Naive thymus-derived CD4-positive, alpha-beta T cell (primary cell): ENCODE data around the gene EML6. TPM values are rescaled to one million over a fixed set of nuclear protein-coding genes. Genes with fewer than 3 reads are reported as not detected.

Experiments used
- ATAC-seq: fragments of 150-1000 bp; cut with Tn5 transposase; 2 replicates; pipeline ENCODE4 v1.10.0; 2021; ENCODE audit warnings: mild to moderate bottlenecking, moderate library complexity
- CTCF ChIA-PET: fragments of 350-600 bp; sonication (Branson Sonifier 250); formaldehyde crosslinking; loops from one replicate; lab custom pipeline; 2021; ENCODE audit warnings: antibody characterized with exemption; lab: Charles Lee
- POLR2A ChIA-PET: fragments of 350-600 bp; sonication (Branson Sonifier 250); formaldehyde crosslinking; loops from one replicate; lab custom pipeline; 2021; ENCODE audit warnings: antibody characterized with exemption, inconsistent platforms; lab: Charles Lee
- DNase-seq, 9 donors: peaks; one replicate each; pipeline versions ENCODE4 v3.0.0 to v3.0.0-alpha.2; 2020 to 2022; ENCODE audit warnings: mixed read lengths in 1 of 9
- H3K27ac ChIP-seq: one replicate; pipeline ENCODE4 v1.7.0; 2013; ENCODE audit warnings: mild to moderate bottlenecking, low read depth, low read length, moderate library complexity
- H3K27me3 ChIP-seq, 2 donors: one replicate each; pipeline ENCODE4 v1.7.0; 2013; ENCODE audit warnings: low read length in 2 of 2, mild to moderate bottlenecking in 2 of 2, moderate library complexity in 2 of 2; ENCODE audit not compliant: control insufficient read depth in 2 of 2, insufficient read depth in 2 of 2
- H3K36me3 ChIP-seq, 3 experiments: 1 replicate in 2 of 3; 2 replicates in 1 of 3; pipeline ENCODE4 v1.7.0; 2013; ENCODE audit warnings: low read length in 3 of 3, mild to moderate bottlenecking in 3 of 3, moderate library complexity in 1 of 3; ENCODE audit not compliant: insufficient read depth in 3 of 3, control insufficient read depth in 2 of 3
- H3K4me1 ChIP-seq, 2 donors: one replicate each; pipeline ENCODE4 v1.7.0; 2013; ENCODE audit warnings: low read length in 2 of 2, mild to moderate bottlenecking in 2 of 2, moderate library complexity in 1 of 2; ENCODE audit not compliant: control insufficient read depth in 2 of 2, insufficient read depth in 2 of 2
- H3K4me3 ChIP-seq: 2 replicates; pipeline ENCODE4 v1.7.0; 2013; ENCODE audit warnings: mild to moderate bottlenecking, low read length
- H3K9me3 ChIP-seq, 3 experiments: 1 replicate in 2 of 3; 2 replicates in 1 of 3; pipeline ENCODE4 v1.7.0; 2013; ENCODE audit warnings: low read length in 3 of 3; ENCODE audit not compliant: control insufficient read depth in 2 of 3
- H3K27ac Mint-ChIP-seq, 9 donors: one replicate each; pipeline ENCODE4 v1.8.0; 2020 to 2022; ENCODE audit warnings: mixed read lengths in 9 of 9, mild to moderate bottlenecking in 8 of 9, moderate library complexity in 5 of 9, inconsistent platforms in 2 of 9
- H3K27me3 Mint-ChIP-seq, 5 donors: one replicate each; pipeline ENCODE4 v1.8.0; 2021 to 2022; ENCODE audit warnings: mixed read lengths in 5 of 5, mild to moderate bottlenecking in 1 of 5
- H3K36me3 Mint-ChIP-seq, 5 donors: one replicate each; pipeline ENCODE4 v1.8.0; 2020 to 2022; ENCODE audit warnings: mixed read lengths in 5 of 5, mild to moderate bottlenecking in 3 of 5, inconsistent platforms in 1 of 5
- H3K4me1 Mint-ChIP-seq, 7 donors: one replicate each; pipeline ENCODE4 v1.8.0; 2020 to 2022; ENCODE audit warnings: mixed read lengths in 7 of 7, mild to moderate bottlenecking in 3 of 7, inconsistent platforms in 1 of 7
- H3K4me3 Mint-ChIP-seq, 10 donors: one replicate each; pipeline ENCODE4 v1.8.0; 2020 to 2022; ENCODE audit warnings: mild to moderate bottlenecking in 10 of 10, mixed read lengths in 10 of 10, moderate library complexity in 6 of 10, inconsistent platforms in 2 of 10
- H3K9me3 Mint-ChIP-seq, 11 donors: one replicate each; pipeline ENCODE4 v1.8.0; 2020 to 2022; ENCODE audit warnings: mixed read lengths in 11 of 11, mild to moderate bottlenecking in 4 of 11, inconsistent platforms in 1 of 11, moderate library complexity in 1 of 11
- intact Hi-C, 2 donors: fragments of 100-400 bp; cut with micrococcal nuclease; formaldehyde crosslinking; loops; one replicate each; pipeline ENCODE4 v1.15.1; 2023
- polyA plus RNA-seq, 2 donors: library from polyadenylated mRNA; unstranded; fragments of 300-500 nt; fragmentation: Illumina TruSeq; gene quantifications; one replicate each; pipeline ENCODE4 v1.2.3, GENCODE V29; 2021
- total RNA-seq, 6 experiments: library from RNA in 5 of 6; stranded (reverse) in 5 of 6; gene quantifications; 1 replicate in 5 of 6; 2 replicates in 1 of 6; pipeline ENCODE4 v1.2.3 and lab custom pipeline; 2021 to 2026

The EML6 gene
- total and polyA plus RNA-seq, 7 experiments from 2014 or later = 0.32 to 2.5 (median 1.5) TPM; not detected in 2

DNA sequence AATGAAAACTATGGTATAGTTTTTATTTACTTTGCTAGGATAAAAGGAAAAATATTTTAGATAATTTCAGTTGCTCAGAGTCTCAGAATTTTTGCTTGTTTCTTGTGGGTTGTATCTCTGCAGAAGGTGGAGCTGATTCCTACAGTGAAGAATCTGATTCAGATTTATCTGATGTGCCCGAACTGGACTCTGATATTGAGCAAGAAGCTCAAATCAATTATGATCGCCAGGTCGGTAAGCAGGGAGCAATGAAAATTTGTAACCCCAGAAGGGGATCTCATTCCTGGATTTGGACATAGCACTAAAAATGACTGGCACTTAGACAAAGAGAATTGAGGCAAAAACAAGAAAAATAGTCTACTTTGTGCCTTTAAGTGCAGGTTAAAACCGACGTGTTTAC, 140.2 kb downstream of the EML6 start:
- DNase-seq = no peak
- ATAC-seq = no peak
- Histone ChIP-seq H3K4me3 (no peak overlapping the region), H3K27ac (no peak overlapping the region), H3K4me1 (peaks cover 0 to 13% of the 10 kb centered on the region in 2 donors), H3K9me3 (no peaks in the 10 kb centered on the region), H3K36me3 (no peaks in the 10 kb centered on the region), H3K27me3 (no peaks in the 10 kb centered on the region)
- ChIA-PET CTCF (no interaction called here), POLR2A (interaction anchor here (0.6 kb wide), 1 partner anchor 252 kb away, joined by 3 read pairs; no protein-coding TSS in a partner anchor)
- Mint-ChIP-seq H3K9me3 (peaks cover 0 to 11% (median 0%) of the 10 kb centered on the region in 11 donors), H3K4me1 (peaks cover 6 to 20% (median 14%) of the 10 kb centered on the region in 7 donors), H3K4me3 (no peak overlapping the region), H3K27ac (no peak overlapping the region), H3K27me3 (no peaks in the 10 kb centered on the region), H3K36me3 (peaks cover 0 to 4% (median 0%) of the 10 kb centered on the region in 5 donors)
- intact Hi-C loops = no loop called here

DNA sequence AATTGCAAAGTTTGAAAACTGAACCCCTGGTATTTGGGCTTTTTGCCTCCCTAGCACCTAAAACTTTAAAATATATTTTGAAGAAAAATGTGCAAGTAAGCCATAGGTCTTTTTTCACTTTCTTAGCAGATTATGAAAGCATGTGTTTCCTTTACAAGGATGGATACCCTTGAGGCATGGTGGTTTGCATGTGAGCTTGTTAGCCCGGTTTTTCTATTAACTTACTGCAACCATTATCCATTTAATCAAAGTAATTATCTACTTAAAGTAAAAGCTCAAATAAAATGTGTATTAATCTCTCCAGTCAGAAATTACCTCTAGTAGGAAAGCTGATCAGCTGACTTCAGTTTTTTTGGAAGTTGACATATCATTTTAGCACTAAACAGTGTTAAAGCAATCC, 140.6 kb downstream of the EML6 start:
- Histone ChIP-seq H3K4me1 (peaks cover 0 to 13% of the 10 kb centered on the region in 2 donors), H3K36me3 (no peaks in the 10 kb centered on the region), H3K27ac (no peak overlapping the region), H3K9me3 (no peaks in the 10 kb centered on the region), H3K4me3 (no peak overlapping the region), H3K27me3 (no peaks in the 10 kb centered on the region)
- intact Hi-C loops = no loop called here
- ChIA-PET CTCF (no interaction called here), POLR2A (interaction anchor here (0.6 kb wide), 1 partner anchor 252 kb away, joined by 3 read pairs; no protein-coding TSS in a partner anchor)
- no peak for ATAC-seq
- no peak for DNase-seq
- H3K27ac Mint-ChIP-seq = no peak overlapping the region
- H3K4me3 Mint-ChIP-seq = no peak overlapping the region
- peaks cover 0 to 11% (median 0%) of the 10 kb centered on the region in 11 donors for H3K9me3 Mint-ChIP-seq
- H3K4me1 Mint-ChIP-seq = peaks cover 6 to 20% (median 14%) of the 10 kb centered on the region in 7 donors
- no peaks in the 10 kb centered on the region for H3K27me3 Mint-ChIP-seq
- peaks cover 0 to 4% (median 0%) of the 10 kb centered on the region in 5 donors for H3K36me3 Mint-ChIP-seq

DNA sequence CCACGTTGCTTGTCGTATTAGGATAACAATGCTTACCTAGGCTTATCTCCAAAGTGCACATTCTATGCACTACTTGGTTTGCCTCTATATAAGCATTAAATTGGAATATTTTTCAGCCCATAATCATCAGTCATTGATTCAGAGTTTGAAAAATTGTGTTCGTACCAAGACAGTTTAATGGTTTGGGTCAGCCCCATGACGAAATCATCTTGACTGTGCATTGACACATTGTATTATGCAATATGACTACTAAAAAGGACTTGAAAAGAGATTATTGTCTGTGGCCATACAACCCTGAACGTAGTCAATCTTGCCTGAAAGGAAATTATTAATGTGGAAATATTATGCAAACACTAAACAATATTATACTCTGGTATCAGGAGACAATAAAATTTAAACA, 141.3 kb downstream of the EML6 start:
- Mint-ChIP-seq H3K4me1 (peaks cover 6 to 20% (median 14%) of the 10 kb centered on the region in 7 donors), H3K27ac (no peak overlapping the region), H3K4me3 (no peak overlapping the region), H3K9me3 (peaks cover 0 to 11% (median 0%) of the 10 kb centered on the region in 11 donors), H3K27me3 (no peaks in the 10 kb centered on the region), H3K36me3 (peaks cover 0 to 4% (median 0%) of the 10 kb centered on the region in 5 donors)
- H3K4me3 ChIP-seq = no peak overlapping the region
- H3K36me3 ChIP-seq = no peaks in the 10 kb centered on the region
- H3K27me3 ChIP-seq = no peaks in the 10 kb centered on the region
- H3K4me1 ChIP-seq = peaks cover 0 to 13% of the 10 kb centered on the region in 2 donors
- intact Hi-C loops = no loop called here
- H3K27ac ChIP-seq = no peak overlapping the region
- DNase-seq (no peak), ATAC-seq (no peak)
- CTCF ChIA-PET = no interaction called here
- POLR2A ChIA-PET = no interaction called here
- H3K9me3 ChIP-seq = no peaks in the 10 kb centered on the region

DNA sequence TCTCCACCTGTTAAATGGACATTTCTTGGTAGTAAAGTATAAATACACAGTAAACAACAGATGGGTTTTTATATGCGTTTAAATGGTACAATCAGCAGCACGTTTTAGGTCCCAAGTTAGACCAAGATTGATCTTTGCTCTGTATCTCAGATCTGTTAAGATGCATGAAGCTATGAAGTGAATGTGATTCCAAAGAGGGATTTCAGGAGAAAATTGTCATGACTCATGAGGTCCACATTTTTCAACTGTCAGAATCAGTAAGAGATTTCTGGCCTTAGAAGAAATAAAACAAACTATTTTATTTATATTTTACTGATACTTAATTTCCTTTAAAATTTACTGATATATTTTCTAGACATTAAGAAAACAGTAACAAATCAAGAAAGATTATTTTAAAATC, 142.7 kb downstream of the EML6 start:
- no peak overlapping the region for H3K27ac Mint-ChIP-seq
- H3K4me1 Mint-ChIP-seq = peaks cover 6 to 20% (median 14%) of the 10 kb centered on the region in 7 donors
- ATAC-seq (no peak), DNase-seq (no peak)
- peaks cover 0 to 13% of the 10 kb centered on the region in 2 donors for H3K4me1 ChIP-seq
- H3K9me3 Mint-ChIP-seq = peaks cover 0 to 10% (median 0%) of the 10 kb centered on the region in 11 donors
- intact Hi-C loops = loop anchor here in 1 of 2 donors (2.0 kb wide), 1 partner anchor 31 kb away; no protein-coding TSS in a partner anchor
- CTCF ChIA-PET = no interaction called here
- no peak overlapping the region for H3K4me3 Mint-ChIP-seq
- H3K36me3 ChIP-seq = no peaks in the 10 kb centered on the region
- no peak overlapping the region for H3K27ac ChIP-seq
- POLR2A ChIA-PET = no interaction called here
- no peaks in the 10 kb centered on the region for H3K27me3 Mint-ChIP-seq
- peaks cover 0 to 4% (median 0%) of the 10 kb centered on the region in 5 donors for H3K36me3 Mint-ChIP-seq
- no peaks in the 10 kb centered on the region for H3K27me3 ChIP-seq
- no peaks in the 10 kb centered on the region for H3K9me3 ChIP-seq
- no peak overlapping the region for H3K4me3 ChIP-seq

DNA sequence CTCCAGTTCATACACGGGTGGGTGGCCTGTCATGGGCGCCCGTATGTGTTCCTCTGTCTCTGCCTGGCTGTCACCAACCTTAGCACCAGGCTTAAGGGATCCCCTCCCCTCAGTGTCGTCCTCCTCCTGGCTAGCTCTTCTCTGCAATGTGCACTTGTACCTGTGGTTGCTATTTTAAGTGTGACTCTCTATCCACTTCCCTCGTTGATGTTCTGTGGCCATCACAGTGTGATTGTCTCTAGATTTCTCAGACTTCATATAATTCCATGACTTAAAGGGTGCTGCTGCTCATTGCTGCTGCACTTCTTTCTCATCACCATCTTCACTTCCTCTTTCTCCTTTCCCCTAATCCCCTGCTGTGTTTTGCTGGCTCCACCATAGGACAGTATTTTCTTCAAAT, 143.4 kb downstream of the EML6 start:
- peak overlapping the region in 7 of 10 donors; percentile 3 to 32 (median 17) for H3K4me3 Mint-ChIP-seq
- H3K4me1 Mint-ChIP-seq = peaks cover 6 to 20% (median 14%) of the 10 kb centered on the region in 7 donors
- peaks cover 0 to 4% (median 0%) of the 10 kb centered on the region in 5 donors for H3K36me3 Mint-ChIP-seq
- H3K27me3 ChIP-seq = no peaks in the 10 kb centered on the region
- H3K27me3 Mint-ChIP-seq = no peaks in the 10 kb centered on the region
- peaks cover 0 to 5% (median 0%) of the 10 kb centered on the region in 11 donors for H3K9me3 Mint-ChIP-seq
- H3K27ac Mint-ChIP-seq = peak overlapping the region in 7 of 9 donors; percentile 1 to 77 (median 16)
- peak in 1 of 9 donors; percentile 5 for DNase-seq
- no peak overlapping the region for H3K4me3 ChIP-seq
- no peaks in the 10 kb centered on the region for H3K36me3 ChIP-seq
- POLR2A ChIA-PET = no interaction called here
- H3K9me3 ChIP-seq = no peaks in the 10 kb centered on the region
- intact Hi-C loops = loop anchor here in 1 of 2 donors (2.0 kb wide), 1 partner anchor 30 kb away; no protein-coding TSS in a partner anchor
- peak; percentile 36 for ATAC-seq
- H3K4me1 ChIP-seq = peaks cover 0 to 13% of the 10 kb centered on the region in 2 donors
- CTCF ChIA-PET = no interaction called here
- H3K27ac ChIP-seq = no peak overlapping the region

DNA sequence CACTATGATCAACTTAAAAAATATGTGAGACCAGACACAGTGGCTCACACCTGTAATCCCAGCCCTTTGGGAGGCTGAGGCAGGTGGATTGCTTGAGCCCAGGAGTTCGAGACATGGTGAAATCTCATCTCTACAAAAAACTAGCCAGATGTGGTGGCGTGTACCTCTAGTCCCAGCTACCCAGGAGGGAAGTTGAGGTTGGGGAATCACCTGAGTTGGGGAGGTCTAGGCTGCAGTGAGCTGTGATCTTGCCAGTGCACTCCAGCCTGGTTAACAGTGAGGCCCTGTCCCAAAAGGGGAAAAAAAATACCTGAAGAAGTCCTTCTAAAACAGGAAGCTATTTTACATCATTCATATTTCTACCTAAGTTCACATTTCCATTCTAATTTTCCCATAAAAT, 144.0 kb downstream of the EML6 start:
- peaks cover 6 to 20% (median 14%) of the 10 kb centered on the region in 7 donors for H3K4me1 Mint-ChIP-seq
- Histone ChIP-seq H3K4me1 (peaks cover 0 to 13% of the 10 kb centered on the region in 2 donors), H3K27ac (no peak overlapping the region), H3K4me3 (no peak overlapping the region), H3K9me3 (no peaks in the 10 kb centered on the region), H3K36me3 (no peaks in the 10 kb centered on the region), H3K27me3 (no peaks in the 10 kb centered on the region)
- peaks cover 0 to 3% (median 0%) of the 10 kb centered on the region in 5 donors for H3K36me3 Mint-ChIP-seq
- ChIA-PET CTCF (no interaction called here), POLR2A (no interaction called here)
- no peaks in the 10 kb centered on the region for H3K27me3 Mint-ChIP-seq
- peaks cover 0 to 2% (median 0%) of the 10 kb centered on the region in 11 donors for H3K9me3 Mint-ChIP-seq
- peak; percentile 53 for ATAC-seq
- intact Hi-C loops = loop anchor here in 1 of 2 donors (2.0 kb wide), 1 partner anchor 29 kb away; no protein-coding TSS in a partner anchor
- peak overlapping the region in 3 of 10 donors; percentile 20 to 32 (median 24) for H3K4me3 Mint-ChIP-seq
- peak overlapping the region in 4 of 9 donors; percentile 8 to 22 (median 18) for H3K27ac Mint-ChIP-seq
- DNase-seq = peak in 1 of 9 donors; percentile 6
